ENCODE data around the gene SPAST. TPM values are rescaled to one million over a fixed set of nuclear protein-coding genes. Genes with fewer than 3 reads are reported as not detected.

Gene SPAST, protein sequence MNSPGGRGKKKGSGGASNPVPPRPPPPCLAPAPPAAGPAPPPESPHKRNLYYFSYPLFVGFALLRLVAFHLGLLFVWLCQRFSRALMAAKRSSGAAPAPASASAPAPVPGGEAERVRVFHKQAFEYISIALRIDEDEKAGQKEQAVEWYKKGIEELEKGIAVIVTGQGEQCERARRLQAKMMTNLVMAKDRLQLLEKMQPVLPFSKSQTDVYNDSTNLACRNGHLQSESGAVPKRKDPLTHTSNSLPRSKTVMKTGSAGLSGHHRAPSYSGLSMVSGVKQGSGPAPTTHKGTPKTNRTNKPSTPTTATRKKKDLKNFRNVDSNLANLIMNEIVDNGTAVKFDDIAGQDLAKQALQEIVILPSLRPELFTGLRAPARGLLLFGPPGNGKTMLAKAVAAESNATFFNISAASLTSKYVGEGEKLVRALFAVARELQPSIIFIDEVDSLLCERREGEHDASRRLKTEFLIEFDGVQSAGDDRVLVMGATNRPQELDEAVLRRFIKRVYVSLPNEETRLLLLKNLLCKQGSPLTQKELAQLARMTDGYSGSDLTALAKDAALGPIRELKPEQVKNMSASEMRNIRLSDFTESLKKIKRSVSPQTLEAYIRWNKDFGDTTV
- total RNA-seq: 9.9 and 17.0 TPM in 2 replicates

DNA sequence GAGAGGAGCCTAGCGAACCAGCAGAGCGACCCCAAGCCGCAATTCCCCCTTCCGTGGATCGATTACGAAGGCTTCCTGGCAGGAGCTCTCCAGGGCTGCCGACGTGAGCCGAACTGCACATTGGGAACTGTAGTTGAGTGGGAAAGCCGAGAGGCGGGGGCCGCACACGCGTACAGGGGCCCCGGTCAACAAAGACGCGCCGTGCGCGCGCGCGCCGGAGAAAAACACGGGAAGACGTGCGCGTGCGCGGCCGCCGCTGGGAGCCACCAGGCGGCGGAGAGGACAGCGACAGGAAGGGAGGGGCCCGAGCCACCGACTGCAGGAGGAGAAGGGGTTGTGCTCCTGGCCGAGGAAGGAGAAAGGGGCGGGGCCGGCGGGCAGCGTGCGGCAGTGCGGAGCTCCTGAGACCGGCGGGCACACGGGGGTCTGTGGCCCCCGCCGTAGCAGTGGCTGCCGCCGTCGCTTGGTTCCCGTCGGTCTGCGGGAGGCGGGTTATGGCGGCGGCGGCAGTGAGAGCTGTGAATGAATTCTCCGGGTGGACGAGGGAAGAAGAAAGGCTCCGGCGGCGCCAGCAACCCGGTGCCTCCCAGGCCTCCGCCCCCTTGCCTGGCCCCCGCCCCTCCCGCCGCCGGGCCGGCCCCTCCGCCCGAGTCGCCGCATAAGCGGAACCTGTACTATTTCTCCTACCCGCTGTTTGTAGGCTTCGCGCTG is at the start of gene SPAST:
Gene SPAST, plus strand, starts transcription at position 247 of the 711 bp plus-strand sequence. Its CDS starts 276 bp downstream, at position 523.

DNA sequence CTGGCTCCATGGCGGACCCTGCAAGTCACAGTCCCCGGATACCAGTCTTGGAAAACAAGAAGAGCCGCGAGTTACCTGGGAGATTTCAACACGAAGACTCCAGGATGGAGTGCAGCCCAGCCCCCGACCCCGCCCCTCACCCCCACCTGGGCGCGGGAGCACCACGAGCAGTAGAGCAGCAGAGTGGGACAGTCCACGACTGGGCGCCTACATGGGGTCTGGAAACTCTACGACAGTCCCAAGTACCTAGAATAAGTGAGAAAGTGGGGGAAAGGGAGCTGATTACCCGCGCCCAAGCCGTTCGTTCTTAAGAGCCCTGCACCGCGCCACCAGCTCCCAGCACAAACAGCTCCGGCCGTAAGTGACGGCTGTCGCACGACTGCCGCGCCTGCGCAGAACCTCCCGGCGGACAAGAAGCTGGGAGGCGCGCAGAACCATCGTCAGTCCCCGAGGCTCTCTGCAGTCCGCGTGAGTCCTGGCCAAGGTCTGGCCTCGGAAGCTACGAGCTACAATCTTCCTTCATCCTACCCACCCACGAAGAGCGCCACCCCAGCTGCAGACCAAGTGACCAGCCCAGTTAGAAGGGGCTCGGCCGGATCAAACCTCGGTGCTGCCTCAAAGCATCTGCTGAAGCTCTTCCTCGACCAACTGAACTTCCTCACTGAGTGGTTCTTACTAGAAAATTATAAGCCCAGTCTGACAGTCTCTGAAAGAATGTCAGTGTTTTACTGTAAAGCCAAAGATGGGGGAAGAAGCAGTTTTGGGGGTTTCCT is 23.7 kb upstream of the SPAST start, which contains the start of gene DPY30:
Gene DPY30, minus strand, starts transcription at position 359 of the 773 bp plus-strand sequence. Its CDS starts 349 bp downstream, at position 10.

Other genes starting within 250 kb of the SPAST start
- gene MEMO1, start 52.5 kb upstream of the SPAST start, total RNA-seq: 41.2 and 50.9 TPM in 2 replicates
- 59.8 and 63.9 TPM in 2 replicates for gene DPY30, start 23.8 kb upstream of the SPAST start, total RNA-seq
- gene SLC30A6, start 102.3 kb downstream of the SPAST start, total RNA-seq: 18.6 and 20.4 TPM in 2 replicates
- not detected in 2 replicates for gene NLRC4, start 201.3 kb downstream of the SPAST start, total RNA-seq
- gene YIPF4, start 214.3 kb downstream of the SPAST start, total RNA-seq: 23.5 and 37.9 TPM in 2 replicates

All from cardiac atrium fibroblast (primary cell).